ENCODE measurements around the gene DPYD.

Gene DPYD

GRCh38 chr1:97593192-97593591, 327.6 kb downstream of the DPYD start:
- H3K27ac ChIP-seq, result no peak overlapping the region
- no peak for TF ChIP-seq ZFX (IDR thresholded peaks at IDR 0.05; ENCODE audit: borderline replicate concordance)
- TF ChIP-seq CTCF (IDR thresholded peaks at IDR 0.05), result no peak

DNA sequence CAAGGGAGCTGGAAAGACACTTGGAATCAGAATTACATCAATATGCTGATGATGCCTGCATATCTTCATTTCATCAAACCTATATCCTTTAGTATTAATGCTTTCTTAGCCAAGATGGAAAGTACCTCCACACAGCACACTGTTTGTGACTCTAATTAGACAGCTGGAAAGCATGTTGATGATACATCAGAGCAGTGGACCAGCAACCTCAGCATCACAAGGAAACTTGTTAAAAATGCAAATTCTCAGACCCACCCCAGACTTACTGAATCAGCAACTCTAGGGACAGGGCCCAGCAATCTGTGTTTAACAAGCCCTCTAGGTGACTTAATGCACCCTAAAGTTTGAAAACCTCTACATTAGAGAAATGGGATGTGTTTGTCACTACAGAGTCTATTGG, 332.1 kb downstream of the DPYD start:
- TF ChIP-seq CTCF (IDR thresholded peaks at IDR 0.05) (no peak), ZFX (IDR thresholded peaks at IDR 0.05; ENCODE audit: borderline replicate concordance) (no peak)
- no peak overlapping the region for H3K27ac ChIP-seq

DNA sequence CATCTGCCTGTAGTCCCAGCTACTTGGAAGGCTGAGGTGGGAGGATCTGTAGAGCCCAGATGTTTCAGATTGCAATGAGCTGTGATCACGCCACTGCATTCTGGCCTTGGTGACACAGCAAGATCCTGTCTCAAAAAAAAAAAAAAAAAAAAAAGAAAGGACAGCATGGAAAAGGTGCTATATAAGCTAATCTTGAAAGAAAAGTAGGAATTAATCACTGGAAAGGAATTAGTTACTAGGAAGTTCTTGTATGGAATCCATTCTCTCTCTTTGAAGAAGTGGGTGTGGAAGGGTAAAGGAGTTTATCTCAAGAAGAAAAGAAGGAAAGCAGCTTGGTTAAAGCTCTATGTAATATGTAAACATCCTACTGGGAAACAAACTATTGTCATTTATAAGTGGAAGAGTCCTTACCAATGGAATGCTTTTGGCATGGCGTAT, 339.2 kb downstream of the DPYD start:
- H3K27ac ChIP-seq, result no peak overlapping the region

DNA sequence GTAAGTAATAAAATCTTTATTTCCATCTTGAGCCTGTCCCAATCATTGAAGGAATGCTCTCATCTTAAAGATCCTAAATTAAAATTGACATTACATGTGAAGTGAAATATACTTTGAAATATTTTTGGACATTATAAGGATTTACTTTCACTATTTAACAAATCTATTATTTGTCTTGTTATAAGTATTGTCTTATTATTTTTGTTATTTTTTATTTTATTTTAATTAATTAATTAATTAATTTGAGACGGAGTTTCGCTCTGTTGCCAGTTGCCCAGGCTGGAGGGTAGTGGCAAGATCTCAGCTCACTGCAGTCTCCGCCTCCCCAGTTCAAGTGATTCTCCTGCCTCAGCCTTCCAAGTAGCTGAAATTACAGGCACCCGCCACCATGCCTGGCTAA, 343.2 kb downstream of the DPYD start:
- no peak for TF ChIP-seq CTCF (IDR thresholded peaks at IDR 0.05)
- TF ChIP-seq ZFX (IDR thresholded peaks at IDR 0.05; ENCODE audit: borderline replicate concordance), result no peak
- no peak overlapping the region for H3K27ac ChIP-seq

More for the DNA sequence above, 339.2 kb downstream of the DPYD start:
- TF ChIP-seq ZFX (IDR thresholded peaks at IDR 0.05; ENCODE audit: borderline replicate concordance), result no peak
- no peak for TF ChIP-seq CTCF (IDR thresholded peaks at IDR 0.05)

- TF ChIP-seq ZFX (IDR thresholded peaks at IDR 0.05; ENCODE audit: borderline replicate concordance), result no peak
- no peak for TF ChIP-seq CTCF (IDR thresholded peaks at IDR 0.05)
- H3K27ac ChIP-seq, result no peak overlapping the region
Observed at GRCh38 chr1:97573553-97573952, 347.3 kb downstream of the DPYD start.

DNA sequence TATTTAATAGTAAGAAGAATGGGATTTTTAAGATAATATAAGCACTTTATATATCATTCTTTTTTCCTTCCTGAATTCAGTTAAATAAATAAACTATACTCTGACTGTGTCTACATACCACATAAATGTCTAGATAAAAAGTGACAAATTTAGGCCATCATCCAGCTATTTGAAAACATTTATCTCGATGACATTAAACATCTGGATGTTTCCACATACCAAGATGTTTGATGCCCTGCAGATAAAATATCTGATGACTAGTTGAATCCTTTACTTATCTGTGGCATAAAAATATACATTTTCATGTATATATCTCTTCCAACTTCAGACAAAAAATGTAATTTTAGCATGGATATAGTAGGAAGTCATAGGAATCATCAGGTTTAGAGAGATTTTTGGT, 348.3 kb downstream of the DPYD start:
- H3K27ac ChIP-seq, result no peak overlapping the region
- TF ChIP-seq CTCF (IDR thresholded peaks at IDR 0.05), result no peak
- no peak for TF ChIP-seq ZFX (IDR thresholded peaks at IDR 0.05; ENCODE audit: borderline replicate concordance)

DNA sequence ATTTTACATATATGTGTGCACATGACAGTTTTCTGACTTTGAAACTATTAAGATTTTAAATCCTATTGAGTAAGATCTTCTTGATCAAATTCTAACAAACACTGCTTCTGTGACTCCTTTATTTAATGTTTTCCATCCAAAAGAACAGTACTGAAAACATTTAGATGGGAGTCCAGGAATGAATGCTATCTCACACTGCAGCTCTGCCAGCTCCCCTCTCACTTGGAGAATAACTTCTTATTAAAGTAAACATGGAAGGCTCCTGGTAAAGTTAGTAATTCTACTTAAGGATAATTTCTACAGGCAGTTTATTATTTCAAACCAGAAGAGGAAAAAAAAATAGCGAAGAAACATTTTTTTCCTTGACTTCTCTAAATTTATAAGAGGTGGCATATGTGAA, 349.1 kb downstream of the DPYD start:
- TF ChIP-seq ZFX (IDR thresholded peaks at IDR 0.05; ENCODE audit: borderline replicate concordance), result no peak
- TF ChIP-seq CTCF (IDR thresholded peaks at IDR 0.05), result no peak
- H3K27ac ChIP-seq, result no peak overlapping the region
